SJSA1 (cell line): ENCODE results near the gene TYW5. TPM values are rescaled to one million over a fixed set of nuclear protein-coding genes. Genes with fewer than 3 reads are reported as not detected.

Experiments used
- DNase-seq, 2 experiments: peaks; one replicate each; pipeline ENCODE4 v3.0.0-alpha.2; 2015 to 2020; ENCODE audit warnings: low spot score in 2 of 2, low read depth in 1 of 2
- H3K27ac ChIP-seq: fragments of 250-450 bp; sonication (Bioruptor Pico); 2 replicates; pipeline ENCODE4 v1.5.1; 2020; ENCODE audit warnings: mild to moderate bottlenecking, moderate library complexity
- H3K27me3 ChIP-seq: fragments of 250-450 bp; sonication (Bioruptor Pico); replicated peaks from 2 replicates; pipeline ENCODE4 v1.5.1; 2020; ENCODE audit warnings: mild to moderate bottlenecking, moderate library complexity
- H3K36me3 ChIP-seq: fragments of 250-450 bp; sonication (Bioruptor Pico); 2 replicates; pipeline ENCODE4 v1.5.1; 2020; ENCODE audit warnings: mild to moderate bottlenecking
- H3K4me1 ChIP-seq: fragments of 250-450 bp; sonication (Bioruptor Pico); replicated peaks from 2 replicates; pipeline ENCODE4 v1.6.1; 2021; ENCODE audit warnings: mild to moderate bottlenecking
- H3K4me3 ChIP-seq: fragments of 250-450 bp; sonication (Bioruptor Pico); 2 replicates; pipeline ENCODE4 v1.5.1; 2020; ENCODE audit warnings: mild to moderate bottlenecking
- H3K9me3 ChIP-seq: fragments of 250-450 bp; sonication (Bioruptor Pico); replicated peaks from 2 replicates; pipeline ENCODE4 v1.5.1; 2020; ENCODE audit warnings: mild to moderate bottlenecking
- total RNA-seq: library from RNA; depleted of rRNA; stranded (reverse); fragments of >200 nt; shearing (Covaris generic); gene quantifications from 2 replicates; pipeline ENCODE4 v1.2.3, GENCODE V29; 2014

The TYW5 gene
- total RNA-seq, 1 experiment from 2014 or later, result 9.2 TPM

DNA sequence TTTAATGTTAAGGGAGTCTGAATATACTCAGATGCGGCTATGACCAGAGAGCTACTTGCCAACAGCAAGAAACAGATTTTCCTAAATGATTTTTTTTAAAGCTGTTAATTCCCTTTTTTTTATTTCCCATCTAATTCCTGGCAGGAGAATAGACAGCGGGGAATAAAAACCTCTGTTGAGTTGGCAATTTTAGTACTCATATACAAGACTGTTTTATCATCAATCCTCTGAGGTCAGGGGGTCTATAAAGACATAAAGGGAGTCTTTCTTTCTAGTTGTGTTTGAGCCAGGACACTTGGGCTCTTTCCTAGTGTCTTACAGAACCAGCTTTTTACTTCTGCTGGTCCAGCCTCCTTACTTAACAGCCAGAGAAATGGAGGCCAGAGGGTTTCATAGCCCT, 29.5 kb upstream of the TYW5 start:
- H3K27ac ChIP-seq, result no peak overlapping the region
- H3K9me3 ChIP-seq, result no peaks in the 10 kb centered on the region
- no peaks in the 10 kb centered on the region for H3K36me3 ChIP-seq
- no peak for DNase-seq
- H3K4me3 ChIP-seq, result no peak overlapping the region
- no peaks in the 10 kb centered on the region for H3K4me1 ChIP-seq
- no peaks in the 10 kb centered on the region for H3K27me3 ChIP-seq

DNA sequence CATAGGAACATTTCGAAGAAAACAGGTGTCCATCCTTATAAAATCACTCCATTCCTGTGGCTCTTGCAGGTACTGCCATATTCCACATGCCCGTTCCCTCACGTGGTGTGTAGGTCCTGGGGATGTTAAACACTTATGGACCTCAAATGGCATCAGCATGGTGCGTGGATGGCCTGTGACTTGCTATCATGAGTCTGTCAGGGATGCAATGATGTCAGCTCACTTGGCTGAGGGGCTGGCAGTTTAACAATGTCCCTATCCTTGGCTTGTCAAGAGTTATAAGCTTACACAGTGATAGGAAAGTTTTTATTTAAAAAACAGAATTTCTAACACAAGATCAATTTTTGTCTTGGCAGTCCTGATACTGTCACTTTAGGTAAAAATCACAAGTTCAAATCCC, 28.9 kb upstream of the TYW5 start:
- Histone ChIP-seq H3K4me3 (no peak overlapping the region), H3K27ac (no peak overlapping the region), H3K4me1 (no peaks in the 10 kb centered on the region), H3K36me3 (no peaks in the 10 kb centered on the region), H3K27me3 (no peaks in the 10 kb centered on the region), H3K9me3 (no peaks in the 10 kb centered on the region)
- DNase-seq, result no peak

DNA sequence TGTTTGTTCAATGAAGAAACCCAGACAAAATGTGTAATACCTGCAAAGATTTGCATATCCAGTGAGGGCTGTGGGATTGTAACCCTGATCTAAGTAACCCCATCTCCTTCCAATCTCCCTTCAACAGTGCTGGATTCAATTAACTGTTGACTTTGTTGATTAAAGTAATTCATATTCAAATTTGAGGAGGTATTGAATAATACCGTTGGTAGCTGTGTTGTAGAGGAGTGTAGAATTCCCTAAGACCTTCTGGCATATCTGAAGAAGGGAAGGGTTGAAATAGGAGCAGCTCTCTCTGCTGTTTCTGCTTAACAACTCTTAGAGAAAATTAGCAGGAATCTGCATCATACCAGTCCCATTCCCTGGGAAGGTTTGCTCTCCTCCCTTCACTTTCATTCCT, 28.2 kb upstream of the TYW5 start:
- Histone ChIP-seq H3K27me3 (no peaks in the 10 kb centered on the region), H3K36me3 (no peaks in the 10 kb centered on the region), H3K9me3 (no peaks in the 10 kb centered on the region), H3K27ac (no peak overlapping the region), H3K4me1 (no peaks in the 10 kb centered on the region), H3K4me3 (no peak overlapping the region)
- no peak for DNase-seq

DNA sequence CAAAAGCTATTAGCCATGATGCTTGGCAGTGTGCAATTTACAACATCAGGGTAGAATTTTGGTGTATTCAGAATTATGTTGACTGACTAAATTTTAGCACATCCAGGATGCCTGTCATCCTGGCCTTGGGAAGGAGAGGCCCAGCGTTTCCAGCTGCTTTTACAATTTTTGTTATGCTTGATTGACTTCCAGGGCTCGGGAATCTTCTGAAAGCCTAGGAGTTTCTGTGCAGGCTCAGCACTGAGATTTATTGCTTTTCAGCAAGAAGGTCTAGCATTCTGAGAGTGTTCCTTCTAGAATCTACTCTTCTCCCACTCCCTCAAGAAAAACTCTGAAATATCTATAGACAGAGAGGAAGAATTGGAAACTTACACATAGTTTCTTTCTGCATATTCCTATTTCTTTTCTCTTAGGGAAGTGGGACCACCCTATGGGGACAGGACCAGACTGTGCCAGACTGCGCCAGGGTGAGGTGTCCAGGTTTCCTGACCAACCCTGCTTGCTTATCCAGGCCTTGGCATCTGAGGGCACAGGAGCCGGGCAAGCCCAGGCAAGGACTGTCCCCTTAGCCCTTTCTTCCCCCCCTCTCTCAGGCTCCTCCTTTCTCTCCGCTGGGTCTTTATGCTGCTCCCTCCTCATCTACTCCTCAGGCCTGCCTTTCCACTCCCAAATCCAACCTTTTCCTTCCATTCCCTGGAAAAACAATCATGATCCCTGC, 27.0 kb upstream of the TYW5 start:
- Histone ChIP-seq H3K4me3 (no peak overlapping the region), H3K27ac (no peak overlapping the region), H3K4me1 (0 out of 2 replicates have a peak, but pooled peaks cover 5% of the 10 kb centered on the region), H3K36me3 (no peaks in the 10 kb centered on the region), H3K9me3 (no peaks in the 10 kb centered on the region), H3K27me3 (no peaks in the 10 kb centered on the region)
- DNase-seq, result no peak

DNA sequence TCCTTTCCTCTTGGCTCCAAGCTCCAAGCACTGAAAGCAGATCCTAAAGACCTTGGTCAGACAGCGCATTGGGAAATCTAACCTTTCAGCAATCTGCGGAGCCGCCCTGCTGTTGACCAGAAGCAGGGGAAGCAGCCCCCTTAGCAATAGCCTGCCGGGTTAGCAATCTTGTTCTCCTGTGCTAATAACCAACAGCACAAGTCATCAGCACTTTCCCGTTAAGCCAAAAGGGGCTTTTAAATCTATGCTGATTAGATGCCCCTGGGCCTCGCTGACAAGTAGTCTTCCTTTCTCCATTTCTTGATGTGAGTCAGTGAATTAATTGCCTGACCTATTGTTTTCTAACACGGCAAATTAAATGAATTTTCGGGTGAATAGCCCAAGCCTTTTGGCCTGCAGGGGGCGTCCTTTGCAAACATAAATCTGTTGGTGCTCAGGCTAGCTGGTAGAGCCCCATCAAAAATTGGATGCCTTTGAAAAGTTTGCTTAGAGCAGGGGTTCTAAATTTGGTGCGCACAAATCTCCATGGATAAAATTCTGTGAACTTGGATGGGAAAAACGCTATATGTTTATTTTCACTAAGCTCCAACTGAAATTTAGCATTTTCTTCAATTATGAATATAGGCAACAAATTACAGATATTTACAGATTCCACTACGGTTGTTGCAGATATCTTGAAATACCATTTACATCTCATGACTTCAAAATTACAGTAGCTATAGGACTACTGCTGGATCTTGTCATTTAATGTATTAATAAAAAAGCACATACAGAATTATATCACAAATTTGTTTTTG, 24.7 kb upstream of the TYW5 start:
- Histone ChIP-seq H3K36me3 (no peaks in the 10 kb centered on the region), H3K9me3 (no peaks in the 10 kb centered on the region), H3K27ac (no peak overlapping the region), H3K27me3 (no peaks in the 10 kb centered on the region), H3K4me3 (no peak overlapping the region), H3K4me1 (0 out of 2 replicates have a peak, but pooled peaks cover 5% of the 10 kb centered on the region)
- peak; percentile 65 to 77 for DNase-seq

DNA sequence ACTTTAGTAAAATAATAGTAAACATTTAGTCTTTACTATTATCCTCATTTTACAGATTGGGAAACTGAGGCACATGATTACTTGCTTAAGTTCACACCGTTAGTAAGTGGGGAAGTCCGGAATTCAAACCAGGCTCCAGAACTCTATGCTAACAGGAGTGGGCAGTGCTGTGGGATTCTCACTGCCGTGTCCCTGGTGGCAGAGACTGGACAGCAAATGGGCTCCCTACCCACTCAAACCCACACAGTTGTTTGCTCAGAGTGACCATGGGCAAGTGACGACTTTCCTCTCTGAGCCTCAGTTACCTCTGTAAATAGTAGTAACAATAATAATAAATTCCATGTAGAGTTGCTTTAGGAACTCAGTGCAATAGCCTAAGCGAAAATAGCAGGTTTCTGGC, 24.1 kb upstream of the TYW5 start:
- Histone ChIP-seq H3K27me3 (no peaks in the 10 kb centered on the region), H3K4me1 (0 out of 2 replicates have a peak, but pooled peaks cover 5% of the 10 kb centered on the region), H3K4me3 (no peak overlapping the region), H3K27ac (no peak overlapping the region), H3K36me3 (no peaks in the 10 kb centered on the region), H3K9me3 (no peaks in the 10 kb centered on the region)
- no peak for DNase-seq

DNA sequence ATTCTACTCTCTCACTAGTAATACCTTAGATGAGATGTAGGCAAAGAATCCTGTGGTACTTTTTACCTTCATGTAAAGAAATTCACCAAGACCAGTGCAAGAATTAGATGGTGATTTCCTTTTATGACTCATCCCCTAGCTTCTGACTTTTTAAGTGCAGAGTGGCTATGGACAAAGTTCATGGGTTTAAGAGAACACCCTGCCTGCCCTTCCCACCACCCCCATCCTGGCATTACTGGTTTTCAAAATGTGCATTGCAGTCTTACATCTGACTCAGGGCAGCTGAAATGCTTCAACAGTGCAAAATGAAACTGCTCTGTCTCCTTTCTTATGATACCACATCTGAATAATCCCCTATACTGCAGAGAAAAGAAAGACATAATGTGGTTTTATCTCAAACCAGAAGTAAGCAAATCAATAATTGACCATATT, 22.7 kb upstream of the TYW5 start:
- no peak overlapping the region for H3K27ac ChIP-seq
- no peaks in the 10 kb centered on the region for H3K27me3 ChIP-seq
- 0 out of 2 replicates have a peak, but pooled peaks cover 5% of the 10 kb centered on the region for H3K4me1 ChIP-seq
- H3K4me3 ChIP-seq, result no peak overlapping the region
- H3K36me3 ChIP-seq, result no peaks in the 10 kb centered on the region
- peak in 1 of 2 experiments; percentile 8 for DNase-seq
- H3K9me3 ChIP-seq, result no peaks in the 10 kb centered on the region

DNA sequence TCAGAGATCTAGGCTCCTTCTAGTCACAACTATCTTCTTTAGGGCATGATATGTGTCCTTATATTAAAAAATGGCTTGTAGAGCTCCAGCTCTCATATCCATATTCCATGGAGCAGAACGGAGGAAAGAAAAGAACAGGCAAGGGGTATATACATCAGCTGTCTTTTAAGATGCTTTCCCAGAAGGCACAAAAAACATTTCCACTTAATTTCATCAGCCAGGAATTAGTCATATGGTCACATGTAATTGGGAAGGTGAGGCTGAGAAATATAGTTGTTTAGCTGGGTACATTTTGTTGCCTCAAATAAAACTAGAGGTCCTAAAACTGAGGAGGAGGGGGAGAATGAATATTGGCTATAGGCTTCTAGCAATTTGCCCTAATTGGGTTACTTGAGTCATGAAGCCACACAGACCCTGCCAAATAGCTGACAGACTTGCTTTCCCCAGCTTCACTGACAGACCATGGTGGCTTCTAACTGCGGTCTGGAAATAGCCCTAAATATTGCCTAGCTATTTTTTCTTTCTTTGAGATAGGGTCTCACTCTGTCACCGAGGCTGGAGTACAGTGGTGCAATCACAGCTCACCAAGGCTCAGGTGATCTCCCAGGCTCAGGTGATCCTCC, 20.1 kb upstream of the TYW5 start:
- no peak overlapping the region for H3K27ac ChIP-seq
- DNase-seq, result no peak
- H3K27me3 ChIP-seq, result no peaks in the 10 kb centered on the region
- H3K4me1 ChIP-seq, result 0 out of 2 replicates have a peak, but pooled peaks cover 5% of the 10 kb centered on the region
- H3K9me3 ChIP-seq, result no peaks in the 10 kb centered on the region
- H3K36me3 ChIP-seq, result 0 out of 2 replicates have a peak, but pooled peaks cover 5% of the 10 kb centered on the region
- no peak overlapping the region for H3K4me3 ChIP-seq

DNA sequence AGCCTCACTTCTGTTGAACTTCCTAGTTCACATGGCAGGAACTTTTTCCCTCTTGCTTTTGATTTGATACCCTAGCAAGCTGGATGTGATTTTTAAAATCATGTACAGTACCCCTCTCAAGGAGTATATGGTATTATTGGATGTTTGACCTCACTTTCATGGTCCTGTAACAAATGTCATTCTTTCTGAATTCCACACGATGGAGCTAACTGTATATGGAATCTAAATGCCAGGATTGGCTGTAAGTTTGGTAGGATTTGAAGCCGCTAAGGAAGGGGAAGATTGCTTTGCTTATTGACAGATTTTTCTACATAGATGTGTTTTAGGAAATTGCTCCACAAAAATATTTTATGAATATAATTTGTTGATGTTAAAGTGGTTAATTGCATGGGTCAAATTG, 18.4 kb upstream of the TYW5 start:
- Histone ChIP-seq H3K9me3 (no peaks in the 10 kb centered on the region), H3K36me3 (0 out of 2 replicates have a peak, but pooled peaks cover 5% of the 10 kb centered on the region), H3K27ac (no peak overlapping the region), H3K4me1 (0 out of 2 replicates have a peak, but pooled peaks cover 5% of the 10 kb centered on the region), H3K27me3 (no peaks in the 10 kb centered on the region), H3K4me3 (no peak overlapping the region)
- peak in 1 of 2 experiments; percentile 12 for DNase-seq

DNA sequence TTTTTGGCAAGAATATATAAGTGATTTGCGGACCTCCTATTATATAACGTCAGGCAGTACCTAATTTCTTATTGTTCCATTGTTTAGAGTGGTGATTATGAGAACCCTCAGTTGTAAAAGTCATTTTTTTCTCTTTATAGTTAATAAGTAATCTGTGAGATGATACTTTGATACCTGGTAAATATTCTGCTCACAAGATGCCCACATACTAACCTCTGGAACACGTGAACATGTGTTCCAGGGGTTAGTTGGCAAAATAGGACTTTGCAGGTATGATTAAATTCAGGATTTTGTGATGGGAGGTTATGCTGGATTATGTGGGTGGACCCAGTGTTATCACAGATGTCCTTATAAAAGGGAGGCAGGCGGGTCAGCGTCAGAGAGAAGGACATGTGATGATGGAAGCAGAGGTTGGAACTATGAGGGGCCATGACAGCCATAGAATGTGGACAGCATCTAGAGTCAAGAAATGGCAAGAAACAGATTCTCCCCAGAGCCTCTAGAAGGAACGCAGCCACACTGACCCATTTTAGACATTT, 16.9 kb upstream of the TYW5 start:
- Histone ChIP-seq H3K4me1 (no peaks in the 10 kb centered on the region), H3K4me3 (no peak overlapping the region), H3K27me3 (no peaks in the 10 kb centered on the region), H3K9me3 (no peaks in the 10 kb centered on the region), H3K36me3 (peaks cover 9% of the 10 kb centered on the region; the same call in 1 of the 2 replicates), H3K27ac (no peak overlapping the region)
- no peak for DNase-seq

DNA sequence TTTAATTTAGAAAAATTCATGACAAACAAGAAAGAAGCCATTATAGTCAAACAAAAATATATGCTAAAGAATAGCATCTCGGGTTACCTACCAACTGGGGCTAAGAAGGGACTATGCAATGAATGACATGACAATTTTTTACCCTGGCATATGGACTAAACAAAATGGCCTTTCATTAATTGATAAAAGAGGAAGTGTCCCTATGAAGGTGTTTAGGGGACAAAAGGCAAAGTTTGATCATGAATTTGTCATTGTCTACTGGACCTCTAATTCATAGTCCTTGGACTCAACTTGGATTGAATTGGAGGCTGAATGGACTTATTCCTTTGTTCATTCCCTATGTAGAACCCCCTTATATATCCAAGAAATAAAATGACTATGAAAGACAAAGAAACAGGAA, 12.8 kb upstream of the TYW5 start:
- H3K9me3 ChIP-seq, result no peaks in the 10 kb centered on the region
- no peak overlapping the region for H3K4me3 ChIP-seq
- peaks cover 39% of the 10 kb centered on the region for H3K36me3 ChIP-seq
- no peak for DNase-seq
- no peak overlapping the region for H3K27ac ChIP-seq
- H3K4me1 ChIP-seq, result no peaks in the 10 kb centered on the region
- H3K27me3 ChIP-seq, result no peaks in the 10 kb centered on the region

DNA sequence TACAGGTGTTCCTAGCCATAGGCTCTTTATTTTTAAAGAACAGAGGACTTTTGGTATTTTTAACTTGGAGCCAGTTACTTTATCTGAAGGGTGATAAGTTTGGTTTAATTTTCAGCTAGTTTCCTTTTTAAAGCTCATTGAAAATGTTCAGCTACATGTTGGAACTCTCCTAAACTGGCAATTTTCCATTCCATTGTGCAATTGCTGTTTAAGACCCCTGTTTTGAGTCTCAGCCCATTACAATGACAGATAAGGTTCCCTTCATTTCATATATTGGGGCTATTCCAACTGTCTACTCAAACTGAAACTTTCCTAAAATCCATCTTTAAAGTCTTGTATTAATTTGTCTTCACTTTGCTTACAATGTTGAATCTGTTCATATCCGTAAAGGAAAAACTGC, 11.7 kb upstream of the TYW5 start:
- Histone ChIP-seq H3K27ac (no peak overlapping the region), H3K4me3 (no peak overlapping the region), H3K27me3 (no peaks in the 10 kb centered on the region), H3K4me1 (no peaks in the 10 kb centered on the region), H3K36me3 (peaks cover 46% of the 10 kb centered on the region), H3K9me3 (no peaks in the 10 kb centered on the region)
- DNase-seq, result no peak

DNA sequence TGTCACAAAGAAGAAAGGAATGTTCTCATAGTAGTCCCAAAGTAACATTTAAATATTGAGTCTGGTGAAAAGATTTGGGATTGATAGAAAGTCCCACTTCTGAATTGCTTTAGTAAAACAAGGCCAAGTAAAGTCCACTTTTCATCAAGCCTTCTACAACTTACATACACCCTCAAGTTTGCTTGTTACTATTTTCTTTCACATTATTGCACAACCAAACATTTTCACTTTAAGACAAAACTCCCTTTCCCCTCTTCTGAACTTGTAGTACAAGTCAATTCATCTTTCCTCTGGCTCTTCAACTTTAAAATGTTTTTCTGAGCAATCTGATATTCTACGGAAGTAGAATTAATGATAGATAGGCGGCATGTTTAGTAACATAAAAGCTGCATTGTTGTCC, 11.1 kb upstream of the TYW5 start:
- Histone ChIP-seq H3K27me3 (no peaks in the 10 kb centered on the region), H3K27ac (no peak overlapping the region), H3K4me3 (no peak overlapping the region), H3K9me3 (no peaks in the 10 kb centered on the region), H3K36me3 (peaks cover 48% of the 10 kb centered on the region), H3K4me1 (no peaks in the 10 kb centered on the region)
- no peak for DNase-seq
